ENCODE results near the gene MATR3. TPM values are rescaled to one million over a fixed set of nuclear protein-coding genes. Genes with fewer than 3 reads are reported as not detected.
"Not testable (repeated sequence)": the region's sequence is repeated elsewhere in the genome, so short reads cannot be mapped to it uniquely, and the experiment has no call there.

MATR3 gene
- total RNA-seq, 3 donors from 2014 or later = 213 to 349 (median 279) TPM

- Histone ChIP-seq H3K4me3 (peak within 1 kb of the TSS; percentile 74 to 99 (median 95)), H3K27me3 (no peaks in the 10 kb centered on the region), H3K27ac (peak within 1 kb of the TSS; percentile 98 to 100), H3K9me3 (no peaks in the 10 kb centered on the region), H3K36me3 (no peaks in the 10 kb centered on the region), H3K4me1 (peaks cover 0 to 4% of the 10 kb centered on the region in 2 donors)
- intact Hi-C loops (cut with DNase I; ENCODE audit: low total_unique reads) = no loop called here
- DNase-seq (ENCODE audit: low spot score in 2 of 2) = peak; percentile 97 to 98
- peak; percentile 93 for TF ChIP-seq POLR2A (IDR thresholded peaks at IDR 0.05)
- peak; percentile 96 to 99 (median 99) for TF ChIP-seq POLR2AphosphoS5 (IDR thresholded peaks at IDR 0.05)
- peak; percentile 51 to 86 (median 57) for TF ChIP-seq CTCF (IDR thresholded peaks at IDR 0.05)
Measured at GRCh38 chr5:139341689-139342422, 48.3 kb downstream of the MATR3 start, which contains the start of gene PAIP2. PAIP2 (plus strand) TSS chr5:139341854; CDS start chr5:139363785, 21,931 bp downstream.

GRCh38 chr5:139342423-139342723 is 48.8 kb downstream of the MATR3 start:
- intact Hi-C loops (cut with DNase I; ENCODE audit: low total_unique reads) = no loop called here
- H3K36me3 ChIP-seq = no peaks in the 10 kb centered on the region
- TF ChIP-seq POLR2A (IDR thresholded peaks at IDR 0.05) (no peak), CTCF (IDR thresholded peaks at IDR 0.05) (no peak), POLR2AphosphoS5 (IDR thresholded peaks at IDR 0.05) (no peak)
- H3K27ac ChIP-seq = peak overlapping the region; percentile 98 to 100
- H3K4me1 ChIP-seq = peaks cover 0 to 4% of the 10 kb centered on the region in 2 donors
- no peaks in the 10 kb centered on the region for H3K27me3 ChIP-seq
- no peaks in the 10 kb centered on the region for H3K9me3 ChIP-seq
- peak overlapping the region; percentile 74 to 99 (median 95) for H3K4me3 ChIP-seq
- DNase-seq (ENCODE audit: low spot score in 2 of 2) = no peak

- DNase-seq (ENCODE audit: low spot score in 2 of 2) = no peak
- H3K4me3 ChIP-seq = peak overlapping the region; percentile 10 to 99 (median 74)
- H3K4me1 ChIP-seq = peaks cover 0 to 4% of the 10 kb centered on the region in 2 donors
- H3K9me3 ChIP-seq = no peaks in the 10 kb centered on the region
- H3K27me3 ChIP-seq = no peaks in the 10 kb centered on the region
- intact Hi-C loops (cut with DNase I; ENCODE audit: low total_unique reads) = no loop called here
- no peak for TF ChIP-seq POLR2AphosphoS5 (IDR thresholded peaks at IDR 0.05)
- TF ChIP-seq CTCF (IDR thresholded peaks at IDR 0.05) = no peak
- no peaks in the 10 kb centered on the region for H3K36me3 ChIP-seq
- no peak overlapping the region for H3K27ac ChIP-seq
Measured at GRCh38 chr5:139343476-139343875, 49.9 kb downstream of the MATR3 start.

GRCh38 chr5:139344177-139344576 is 50.6 kb downstream of the MATR3 start:
- H3K4me1 ChIP-seq = peaks cover 0 to 4% of the 10 kb centered on the region in 2 donors
- H3K27me3 ChIP-seq = no peaks in the 10 kb centered on the region
- intact Hi-C loops (cut with DNase I; ENCODE audit: low total_unique reads) = no loop called here
- H3K4me3 ChIP-seq = peak overlapping the region in 1 of 3 donors; percentile 74
- DNase-seq (ENCODE audit: low spot score in 2 of 2) = no peak
- H3K9me3 ChIP-seq = no peaks in the 10 kb centered on the region
- no peaks in the 10 kb centered on the region for H3K36me3 ChIP-seq
- no peak overlapping the region for H3K27ac ChIP-seq
- TF ChIP-seq POLR2A (IDR thresholded peaks at IDR 0.05) (no peak), POLR2AphosphoS5 (IDR thresholded peaks at IDR 0.05) (no peak), CTCF (IDR thresholded peaks at IDR 0.05) (no peak)

- H3K36me3 ChIP-seq; intact Hi-C loops (cut with DNase I; ENCODE audit: low total_unique reads); H3K4me3 ChIP-seq; H3K27me3 ChIP-seq; H3K9me3 ChIP-seq; H3K27ac ChIP-seq; H3K4me1 ChIP-seq; DNase-seq (ENCODE audit: low spot score in 2 of 2): not testable (repeated sequence)
Measured at GRCh38 chr5:139345442-139345841, 51.9 kb downstream of the MATR3 start.

- H3K4me1 ChIP-seq; intact Hi-C loops (cut with DNase I; ENCODE audit: low total_unique reads); H3K9me3 ChIP-seq; H3K36me3 ChIP-seq; H3K4me3 ChIP-seq; H3K27me3 ChIP-seq; H3K27ac ChIP-seq; DNase-seq (ENCODE audit: low spot score in 2 of 2): not testable (repeated sequence)
Measured at GRCh38 chr5:139347863-139348262, 54.3 kb downstream of the MATR3 start.

Data from breast epithelium (tissue), 4 donors.